A549 treated with DMSO at 1 μM for 4 hours (cell line): ENCODE results near the gene ZNF17. TPM values are rescaled to one million over a fixed set of nuclear protein-coding genes. Genes with fewer than 3 reads are reported as not detected.

Source experiments
- total RNA-seq: library from RNA; stranded (reverse); fragments of 200-300 nt; extraction: Qiagen RNA extraction; gene quantifications from 5 replicates; pipeline ENCODE4 v1.2.3, GENCODE V29; 2022; ENCODE audit warnings: low read depth

Gene ZNF17
- 4.2 to 6.8 TPM (median 4.7 TPM) in 5 replicates for total RNA-seq

GRCh38 chr19:57410877-57411671 lies at the start of gene ZNF17:
ZNF17 (plus strand) TSS chr19:57411161; CDS start chr19:57413616, 2,455 bp downstream.

GRCh38 chr19:57362997-57363687 lies 47.8 kb upstream of the ZNF17 start, which contains the start of the genes TRAPPC2B and ZNF547:
TRAPPC2B (plus strand) TSS chr19:57363551; CDS start chr19:57364834, 1,283 bp downstream.
ZNF547 (plus strand) TSS chr19:57363551; CDS start chr19:57368556, 5,005 bp downstream.

GRCh38 chr19:57389730-57390598 lies 21.0 kb upstream of the ZNF17 start, which contains the start of gene ZNF548:
ZNF548 (plus strand) TSS chr19:57389854; CDS start chr19:57390100, 246 bp downstream.

GRCh38 chr19:57435062-57435978 lies 24.4 kb downstream of the ZNF17 start, which contains the start of gene ZNF749:
ZNF749 (plus strand) TSS chr19:57435325; CDS start chr19:57435579, 254 bp downstream.

Other genes with a start within 250 kb of the ZNF17 start
- not detected in 5 replicates for gene DUXA, start 243.7 kb upstream of the ZNF17 start, total RNA-seq
- gene ZNF264, start 219.7 kb upstream of the ZNF17 start, total RNA-seq, result 6.7 to 9.4 TPM (median 8.1 TPM) in 5 replicates
- 0.15 to 0.40 TPM (median 0.26 TPM) in 5 replicates for gene AURKC, start 180.1 kb upstream of the ZNF17 start, total RNA-seq
- 1.5 to 2.6 TPM (median 2.1 TPM) in 5 replicates for gene ZNF805, start 170.5 kb upstream of the ZNF17 start, total RNA-seq
- gene ZNF460, start 130.7 kb upstream of the ZNF17 start, total RNA-seq, result 0.82 to 1.4 TPM (median 1.1 TPM) in 5 replicates
- gene ZNF543, start 90.7 kb upstream of the ZNF17 start, total RNA-seq, result 1.5 to 2.2 TPM (median 1.6 TPM) in 5 replicates
- 1.9 to 2.4 TPM (median 2.1 TPM) in 5 replicates for gene ZNF304, start 59.9 kb upstream of the ZNF17 start, total RNA-seq
- gene TRAPPC2B, start 47.6 kb upstream of the ZNF17 start, total RNA-seq, result 14.3 to 16.1 TPM (median 15.7 TPM) in 5 replicates
- gene ZNF547, start 47.6 kb upstream of the ZNF17 start, total RNA-seq, result 1.1 to 1.9 TPM (median 1.5 TPM) in 5 replicates
- gene ZNF548, start 21.3 kb upstream of the ZNF17 start, total RNA-seq, result 4.0 to 4.7 TPM (median 4.4 TPM) in 5 replicates
- 15.2 to 17.6 TPM (median 16.7 TPM) in 5 replicates for gene ZNF749, start 24.2 kb downstream of the ZNF17 start, total RNA-seq
- 0.03 to 0.06 TPM (median 0.05 TPM) in 3 of 5 replicates, not detected in the others for gene VN1R1, start 46.0 kb downstream of the ZNF17 start, total RNA-seq
- 1.3 to 1.8 TPM (median 1.5 TPM) in 5 replicates for gene ZNF772, start 66.4 kb downstream of the ZNF17 start, total RNA-seq
- gene ZNF419, start 76.6 kb downstream of the ZNF17 start, total RNA-seq, result 6.3 to 7.1 TPM (median 6.7 TPM) in 5 replicates
- 4.6 to 6.0 TPM (median 4.9 TPM) in 5 replicates for gene ZNF773, start 88.8 kb downstream of the ZNF17 start, total RNA-seq
- gene ZNF549, start 116.2 kb downstream of the ZNF17 start, total RNA-seq, result 1.4 to 2.3 TPM (median 1.7 TPM) in 5 replicates
- gene ZNF550, start 148.7 kb downstream of the ZNF17 start, total RNA-seq, result 3.0 to 4.3 TPM (median 3.8 TPM) in 5 replicates
- 4.0 to 4.9 TPM (median 4.6 TPM) in 5 replicates for gene ZNF416, start 167.8 kb downstream of the ZNF17 start, total RNA-seq
- gene ZIK1, start 173.0 kb downstream of the ZNF17 start, total RNA-seq, result not detected in 5 replicates
- gene ZNF530, start 188.7 kb downstream of the ZNF17 start, total RNA-seq, result 4.6 to 5.5 TPM (median 4.9 TPM) in 5 replicates
- 6.6 to 9.0 TPM (median 8.3 TPM) in 5 replicates for gene ZNF134, start 203.1 kb downstream of the ZNF17 start, total RNA-seq
- gene ZNF211, start 222.0 kb downstream of the ZNF17 start, total RNA-seq, result 5.2 to 6.6 TPM (median 6.4 TPM) in 5 replicates